Stimulated activated CD8-positive, alpha-beta memory T cell treated with anti-CD3 and anti-CD28 coated beads, Interleukin-2, amount 100 ng/mL, for 48 hours (primary cell): Measurements from ENCODE around the gene RNU5B-1.

Source experiments
- DNase-seq, 2 donors: peaks; one replicate each; pipeline ENCODE4 v3.0.0-alpha.2; 2020; ENCODE audit warnings: low read depth in 2 of 2

The RNU5B-1 gene

DNA sequence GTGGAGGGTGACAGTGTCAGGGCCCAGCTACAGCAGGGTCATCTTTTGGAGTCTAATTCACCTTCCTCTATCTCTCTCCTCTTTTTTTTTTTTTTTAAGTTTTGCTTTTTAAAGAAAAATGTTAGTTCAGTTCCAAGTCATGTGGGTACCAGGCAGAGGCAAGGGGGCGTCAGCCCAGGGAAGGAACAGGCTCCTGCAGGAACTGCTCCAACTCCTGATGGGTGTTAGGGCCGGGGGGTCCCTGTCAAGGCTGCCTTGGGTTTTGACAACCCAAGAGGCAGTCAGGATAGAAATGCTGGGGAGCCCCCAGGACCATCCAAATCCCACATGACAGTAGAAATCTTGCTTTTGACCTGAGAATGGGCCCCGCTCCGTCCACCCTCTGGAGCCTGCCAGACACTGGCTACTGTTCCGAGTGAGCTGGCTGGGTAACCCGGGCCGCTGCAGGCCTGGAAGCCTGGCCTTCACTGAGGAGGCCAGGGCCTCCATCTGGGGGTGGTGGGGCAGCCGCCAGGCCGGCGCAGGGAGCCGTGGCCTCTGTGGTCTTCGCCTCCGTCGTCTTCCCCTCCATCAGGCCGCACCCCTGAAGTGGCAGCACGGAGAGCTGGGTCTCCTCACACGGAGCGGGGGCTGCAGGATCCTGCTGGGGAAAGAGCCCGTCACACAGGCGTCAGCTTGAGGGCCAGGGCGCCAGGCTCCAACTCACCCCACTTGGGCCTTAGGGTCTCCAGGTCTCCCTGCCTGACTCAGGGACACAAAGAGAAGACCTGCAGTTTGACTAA lies 24.2 kb downstream of the RNU5B-1 start:
- DNase-seq = no peak

DNA sequence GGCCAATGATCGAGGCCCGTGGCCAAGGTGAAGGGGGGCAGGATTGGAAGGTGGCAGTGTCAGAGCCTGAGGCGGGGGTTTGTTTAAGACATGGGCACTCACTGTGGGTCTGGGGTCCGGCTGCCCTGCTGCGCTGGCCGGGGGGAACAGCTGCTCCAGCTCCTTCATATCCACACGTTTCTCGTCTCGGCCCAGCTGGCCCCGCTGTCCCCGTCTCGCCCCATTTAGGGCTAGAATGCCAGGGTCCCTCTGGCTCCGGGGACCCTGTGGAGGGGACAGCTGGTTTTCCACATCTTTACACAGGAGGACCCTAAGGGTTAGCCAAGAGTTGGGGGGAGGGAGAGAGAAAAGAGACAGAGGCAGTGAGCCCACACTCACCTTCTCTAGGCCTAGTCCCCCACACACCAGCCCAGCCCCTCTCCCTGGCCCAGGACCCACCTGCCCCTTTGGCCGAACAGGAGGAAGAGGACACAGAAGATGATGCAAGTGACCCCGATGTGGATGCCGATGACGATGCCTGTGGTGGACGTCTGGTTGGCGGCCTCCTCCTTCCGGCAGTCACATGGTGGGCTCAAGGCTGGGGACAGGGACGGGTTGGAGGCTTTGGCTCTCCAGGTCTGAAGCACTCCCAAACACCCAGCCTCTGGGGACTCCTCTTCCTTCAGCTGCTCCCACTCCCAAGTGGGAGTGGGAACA lies 25.0 kb downstream of the RNU5B-1 start:
- no peak for DNase-seq

DNA sequence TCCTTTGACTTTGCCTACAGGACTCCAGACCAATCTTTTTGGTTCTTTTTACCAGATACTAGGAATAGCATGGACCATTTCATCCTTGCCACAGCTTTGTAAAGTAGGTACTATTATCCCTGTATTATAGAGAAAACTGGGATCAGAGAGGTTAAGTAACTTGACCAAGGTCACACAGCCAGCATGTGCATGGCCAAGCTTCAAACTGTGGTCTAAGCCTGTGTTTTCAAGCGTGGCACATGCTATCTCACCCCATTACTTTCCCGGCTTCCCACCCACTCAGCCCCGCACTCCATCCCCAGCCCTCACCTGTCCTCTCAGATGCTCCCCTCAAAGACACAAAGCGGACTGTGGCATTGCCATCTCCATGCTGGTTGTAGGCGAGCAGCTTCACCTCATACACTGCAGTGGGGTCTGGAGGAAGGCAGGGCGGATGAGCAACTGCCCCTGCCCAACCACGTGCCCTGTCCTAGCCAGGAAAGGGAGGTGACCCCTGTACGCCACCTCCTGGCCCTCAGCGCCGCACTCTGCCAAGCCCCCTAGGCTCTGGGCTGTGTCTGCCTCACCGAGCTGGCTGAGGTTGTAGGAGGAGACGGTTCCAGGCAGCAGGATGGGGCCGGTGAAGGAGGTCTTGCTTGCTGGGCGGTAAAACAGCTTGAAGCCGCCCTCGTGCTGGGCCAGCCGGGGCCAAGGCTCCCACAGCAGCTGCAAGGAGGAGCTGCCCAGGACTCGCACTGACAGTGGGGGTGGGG lies 25.7 kb downstream of the RNU5B-1 start:
- DNase-seq = no peak

DNA sequence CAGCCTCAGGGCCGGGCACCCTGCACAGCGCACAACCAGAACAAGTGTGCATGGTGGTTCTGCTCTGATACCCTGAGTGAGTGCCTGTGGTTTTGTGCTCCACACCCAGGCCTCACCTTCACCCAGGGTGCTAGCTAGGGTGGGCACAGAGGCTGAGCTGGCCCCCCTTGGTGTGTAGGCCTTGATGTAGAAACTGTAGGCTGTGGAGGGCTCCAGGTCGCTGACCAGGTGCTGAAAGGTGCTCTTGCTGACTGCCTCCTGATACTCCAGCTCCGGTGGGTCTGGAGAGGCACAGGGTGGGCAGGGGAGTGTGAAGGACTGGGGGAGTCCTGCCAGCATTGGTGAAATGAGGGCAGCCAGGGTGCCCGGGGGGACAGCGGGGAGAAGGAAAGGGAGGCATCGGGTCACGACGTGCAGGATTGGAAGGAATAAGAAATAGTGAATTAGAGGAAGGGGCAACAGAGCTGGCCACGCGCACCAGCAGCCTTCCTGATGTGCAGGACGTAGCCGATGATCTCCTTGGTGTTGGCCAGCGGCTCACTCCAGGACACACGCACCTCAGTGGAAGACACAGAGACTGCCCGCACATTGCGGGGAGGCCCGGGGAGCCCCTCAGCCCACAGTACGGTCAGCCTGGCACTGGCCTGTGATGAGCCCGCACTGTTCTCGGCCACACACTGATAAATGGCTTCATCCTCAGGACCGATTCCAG lies 26.6 kb downstream of the RNU5B-1 start:
- no peak for DNase-seq

DNA sequence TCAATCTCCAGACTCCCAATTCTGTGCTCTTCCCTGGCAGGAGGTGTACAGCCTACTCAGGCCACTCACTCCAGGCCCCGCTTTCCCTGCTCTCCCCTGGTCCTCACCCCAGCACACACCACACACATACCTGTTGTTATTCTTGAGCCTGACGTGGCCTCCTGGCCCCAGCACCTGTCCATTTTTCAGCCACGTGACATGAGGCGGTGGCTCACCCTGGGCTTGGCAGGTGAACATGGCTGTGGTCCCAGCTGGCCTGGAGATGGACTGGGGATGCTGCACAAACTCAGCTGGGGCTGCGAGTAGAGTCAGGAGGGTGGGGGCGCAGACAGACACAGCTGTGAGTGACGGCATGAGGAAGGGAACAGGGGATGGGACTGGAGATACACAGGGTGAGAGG lies 27.3 kb downstream of the RNU5B-1 start:
- DNase-seq = no peak

DNA sequence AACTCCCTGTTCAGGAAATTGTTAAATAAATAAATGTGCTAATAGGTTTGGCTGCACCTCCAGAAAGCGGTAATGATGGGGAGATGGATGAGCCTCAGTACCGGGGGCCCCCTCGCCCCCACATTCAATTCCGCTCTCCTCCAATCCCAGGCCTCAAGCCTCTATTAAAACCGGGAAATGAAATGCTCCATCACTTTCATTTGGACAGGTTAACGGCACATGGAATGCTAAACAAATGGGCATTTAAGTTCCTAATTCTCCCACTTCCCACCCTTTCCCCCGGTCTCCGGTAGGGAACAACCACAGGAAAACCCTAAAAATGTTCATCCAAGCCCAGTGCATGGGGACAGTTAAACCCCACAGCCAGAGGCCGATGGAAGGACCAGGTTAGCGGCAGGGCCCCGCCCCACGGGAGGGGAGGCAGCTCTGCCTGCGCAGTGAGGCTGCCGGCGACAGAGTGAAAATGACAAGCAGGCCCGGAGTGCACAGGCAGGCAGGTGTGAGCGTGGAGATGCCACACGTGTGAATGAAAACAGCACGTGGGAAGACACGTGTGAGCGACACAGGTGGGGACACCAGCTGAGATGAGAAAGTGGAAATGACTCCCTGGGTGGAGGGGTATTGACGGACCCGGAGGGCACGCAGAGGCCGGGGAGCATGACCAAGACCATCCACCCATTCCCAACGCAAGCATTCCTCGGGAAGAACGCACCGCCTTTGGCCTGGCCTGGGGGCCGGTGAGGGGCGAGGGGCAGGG lies 28.1 kb downstream of the RNU5B-1 start:
- no peak for DNase-seq

DNA sequence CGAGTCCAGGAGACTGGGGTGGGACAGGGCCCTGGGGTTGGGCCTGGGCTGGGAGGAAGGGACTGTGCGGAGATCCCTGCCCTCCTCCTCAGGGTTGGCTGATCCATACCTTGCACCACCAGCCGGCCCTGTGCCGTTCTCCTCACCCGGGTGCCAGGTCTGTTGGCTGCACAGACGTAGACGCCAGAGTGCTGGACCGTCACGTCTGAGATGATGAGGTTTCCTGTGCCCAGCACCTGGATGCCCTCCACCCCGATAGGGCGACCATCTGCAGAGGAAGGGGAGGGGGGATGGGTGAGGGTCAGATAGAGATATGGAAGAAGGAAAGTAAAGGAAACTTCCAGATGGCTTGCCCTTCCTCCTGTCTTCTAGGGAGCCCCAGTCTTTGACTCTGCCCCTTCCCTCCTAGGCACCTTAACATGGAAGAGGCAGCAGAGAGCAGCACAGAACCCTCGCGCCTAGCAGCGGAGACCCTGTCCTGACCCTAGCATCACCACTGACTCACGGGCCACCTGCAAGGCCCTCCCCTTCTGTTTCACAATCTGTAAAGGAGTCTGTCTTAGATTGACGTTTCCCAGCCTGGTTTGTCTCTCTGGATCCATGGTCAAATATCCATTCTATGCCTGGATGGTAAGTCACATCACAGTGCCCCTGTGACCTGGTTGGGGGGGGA lies 28.8 kb downstream of the RNU5B-1 start:
- DNase-seq = no peak

DNA sequence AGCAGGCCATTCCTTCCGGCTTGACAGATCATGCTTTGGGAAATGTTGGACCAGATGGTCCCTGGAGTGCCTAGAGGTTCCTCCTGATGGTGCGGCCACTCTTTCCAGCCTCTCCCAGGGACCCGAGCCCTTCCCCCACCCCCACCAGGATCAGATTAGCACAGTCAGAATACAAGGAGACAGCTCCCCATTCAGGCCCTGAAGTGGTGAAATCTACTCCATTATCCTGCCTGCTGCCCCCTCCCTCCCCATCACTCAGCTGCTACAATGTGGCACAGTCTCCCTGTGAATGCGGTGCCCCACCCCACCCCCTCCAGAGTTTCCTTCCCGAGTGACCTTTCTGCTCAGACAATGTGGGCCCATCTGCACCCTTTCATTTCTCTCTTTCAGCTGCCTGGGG lies 29.4 kb downstream of the RNU5B-1 start:
- no peak for DNase-seq

DNA sequence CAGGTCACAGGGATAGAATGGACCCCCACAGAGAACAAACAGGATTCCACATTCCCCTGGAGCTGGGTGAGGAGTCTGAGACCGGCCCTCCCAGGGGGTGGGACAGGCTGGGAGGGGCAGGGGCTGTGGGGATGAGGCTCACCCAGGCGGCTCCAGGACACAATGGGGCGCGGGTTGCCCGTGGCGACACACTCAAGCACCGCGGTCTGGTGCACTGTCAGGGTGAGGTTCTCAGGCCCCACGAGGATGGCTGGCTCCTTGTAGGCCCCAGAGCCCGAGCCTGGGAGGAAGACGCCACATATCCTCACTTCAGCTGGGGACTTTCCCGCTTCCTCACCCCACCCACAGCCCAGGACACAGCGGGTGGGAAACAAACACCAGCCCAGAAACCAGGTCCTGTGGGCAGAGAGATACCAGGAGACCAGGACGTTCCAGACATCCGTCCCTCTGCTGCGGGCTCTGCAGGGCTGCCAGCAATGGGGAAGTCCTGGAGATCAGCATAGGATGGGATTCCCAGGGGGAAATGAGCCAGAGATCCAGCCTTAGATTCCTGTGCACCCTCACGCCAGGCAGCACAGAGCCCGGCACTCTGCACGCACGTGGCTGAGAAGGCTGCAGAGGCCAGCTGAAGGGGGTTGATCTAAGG lies 30.2 kb downstream of the RNU5B-1 start:
- no peak for DNase-seq

DNA sequence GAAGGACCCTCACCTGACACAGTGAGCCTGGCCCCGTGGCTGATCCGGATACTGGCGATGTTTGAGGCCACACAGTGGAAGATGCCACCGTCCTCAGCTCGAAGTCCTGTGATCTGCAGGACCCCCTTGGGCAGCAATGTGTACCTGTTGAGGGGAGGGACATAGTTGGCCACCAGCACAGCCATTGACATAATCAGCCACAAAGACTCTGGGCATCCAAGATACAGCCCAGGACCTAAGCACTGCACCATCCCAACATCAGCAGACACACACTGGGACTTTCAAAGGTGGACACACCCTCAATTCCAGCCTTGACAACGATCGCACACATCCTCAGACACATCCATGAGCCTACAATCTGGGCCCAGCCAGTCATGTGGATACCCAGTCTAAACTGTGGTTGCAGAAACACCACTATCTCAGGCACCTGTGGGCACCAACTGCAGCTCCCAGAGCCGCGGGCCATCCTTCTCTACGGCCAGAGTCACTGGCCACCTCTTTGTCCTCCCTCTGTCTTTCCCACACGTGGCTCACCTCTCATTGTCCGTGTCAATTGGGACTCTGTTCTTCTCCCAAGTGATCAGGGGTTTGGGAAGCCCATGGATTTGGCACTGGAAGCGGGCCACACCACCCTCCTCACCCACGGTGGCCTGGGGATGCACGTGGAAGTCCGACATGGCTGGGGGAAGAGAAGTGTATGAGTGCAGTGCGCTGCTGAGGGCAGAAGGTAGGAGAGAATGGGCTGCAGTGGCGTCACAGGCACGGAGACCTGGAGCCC lies 31.0 kb downstream of the RNU5B-1 start:
- DNase-seq = no peak

DNA sequence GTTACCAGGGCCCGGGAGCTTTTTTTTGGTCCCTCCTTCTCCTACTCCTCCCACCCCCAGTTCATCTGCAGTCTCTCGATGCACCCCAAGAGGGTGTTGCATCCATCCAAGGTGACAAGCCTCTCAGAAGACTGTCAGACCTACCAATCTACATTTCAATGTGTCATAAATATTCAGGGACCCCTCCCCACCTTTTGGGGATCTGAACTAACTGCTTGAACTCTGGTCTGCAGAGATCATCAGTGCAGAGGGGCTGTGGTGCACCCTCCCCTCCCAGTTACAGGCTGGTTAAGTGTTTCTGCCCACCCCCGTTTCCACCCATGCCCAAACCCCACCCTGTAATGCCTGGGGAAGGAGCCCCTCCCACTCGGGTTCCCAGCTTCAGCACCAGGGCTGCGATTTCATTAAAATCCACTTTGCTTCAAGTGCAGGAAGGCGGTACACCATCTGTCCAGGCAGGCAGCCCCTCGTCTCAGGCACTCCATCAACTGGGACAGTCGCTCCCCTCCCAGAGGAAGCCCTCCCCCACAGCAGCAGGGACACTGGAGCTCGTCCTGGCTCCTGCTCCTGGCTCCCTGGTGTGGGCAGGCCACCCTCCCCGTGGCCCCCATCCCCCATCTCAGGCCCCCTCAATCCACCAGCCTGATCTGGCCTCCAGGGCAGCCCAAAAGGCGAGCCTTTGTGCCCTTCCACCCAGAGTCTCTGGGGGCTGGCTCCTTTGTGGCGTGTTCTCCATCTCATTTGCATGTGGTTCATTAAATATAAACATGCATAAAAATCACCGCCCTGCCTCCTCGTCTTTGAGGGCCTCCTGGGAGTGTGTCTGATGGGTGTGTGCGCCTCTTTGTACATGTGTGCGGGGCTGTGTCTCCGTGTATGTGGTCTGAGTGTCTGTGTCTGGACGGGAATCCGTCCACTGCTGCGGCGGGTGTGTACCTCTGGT lies 32.3 kb downstream of the RNU5B-1 start:
- no peak for DNase-seq

DNA sequence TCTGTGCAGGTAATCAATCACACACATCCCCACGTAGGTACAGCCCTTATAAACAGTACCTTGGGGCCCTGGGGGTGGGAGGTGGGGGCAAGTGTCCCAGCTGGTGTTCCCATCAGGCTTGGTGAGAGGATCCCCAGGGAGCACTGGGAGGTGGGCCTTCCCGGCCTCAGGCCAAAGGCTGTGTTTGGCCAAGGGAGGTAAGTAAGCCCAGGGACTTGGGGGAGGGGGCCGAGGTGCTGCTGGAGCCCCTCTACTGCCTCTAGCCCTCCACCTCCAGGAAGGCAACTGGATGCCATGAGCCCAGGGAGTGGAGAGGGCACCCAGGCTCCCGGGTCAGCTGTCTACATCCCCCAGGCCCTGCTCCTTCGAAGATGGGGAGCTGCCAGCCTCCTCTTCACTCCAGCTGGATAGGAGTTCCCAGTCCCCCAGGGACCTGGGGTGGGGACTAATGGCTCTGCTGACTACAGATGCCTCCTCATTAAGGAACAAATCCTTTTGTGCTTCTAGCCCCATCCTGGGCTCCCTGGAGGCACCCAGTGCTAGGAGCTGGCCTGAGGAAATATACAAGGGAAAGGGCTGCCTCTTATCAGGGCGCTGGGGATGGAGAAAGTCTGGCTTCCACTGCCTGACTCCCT lies 33.1 kb downstream of the RNU5B-1 start:
- no peak for DNase-seq

DNA sequence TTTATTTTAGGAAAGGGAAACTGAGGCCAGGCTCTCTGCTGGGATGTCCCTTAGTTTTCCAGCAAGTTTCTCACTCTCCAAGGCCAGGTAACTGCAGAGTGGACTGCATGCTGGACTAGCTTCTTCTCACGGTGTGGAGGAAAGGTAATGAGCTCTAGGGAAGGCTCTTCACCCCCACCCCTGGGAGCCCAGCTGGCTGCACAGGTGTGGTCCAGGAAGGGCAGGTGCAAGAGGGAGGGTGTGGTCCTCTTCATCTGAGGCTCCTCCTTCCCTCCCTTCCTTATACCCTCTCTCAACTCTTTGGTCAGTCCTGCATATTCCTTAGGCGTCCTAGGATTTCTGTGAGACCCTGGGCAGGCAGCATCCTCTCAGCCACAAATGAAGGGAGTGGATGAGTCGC lies 33.9 kb downstream of the RNU5B-1 start:
- no peak for DNase-seq

DNA sequence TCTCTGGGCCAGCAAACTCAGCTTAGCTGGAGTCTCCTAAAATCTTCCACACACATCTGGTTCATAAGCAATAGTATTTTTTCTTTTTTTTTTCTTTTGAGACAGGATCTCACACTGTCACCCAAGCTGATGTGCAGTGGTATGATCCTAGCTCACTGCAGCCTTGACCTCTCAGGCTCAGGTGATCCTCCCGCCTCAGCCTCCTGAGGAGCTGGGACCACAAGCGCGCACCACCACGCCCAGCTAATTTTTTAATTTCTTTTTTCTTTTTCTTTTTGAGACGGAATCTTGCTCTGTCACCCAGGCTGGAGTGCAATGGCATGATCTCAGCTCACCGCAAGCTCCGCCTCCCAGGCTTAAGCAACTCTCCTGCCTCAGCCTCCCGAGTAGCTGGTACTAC lies 34.3 kb downstream of the RNU5B-1 start:
- DNase-seq = no peak

DNA sequence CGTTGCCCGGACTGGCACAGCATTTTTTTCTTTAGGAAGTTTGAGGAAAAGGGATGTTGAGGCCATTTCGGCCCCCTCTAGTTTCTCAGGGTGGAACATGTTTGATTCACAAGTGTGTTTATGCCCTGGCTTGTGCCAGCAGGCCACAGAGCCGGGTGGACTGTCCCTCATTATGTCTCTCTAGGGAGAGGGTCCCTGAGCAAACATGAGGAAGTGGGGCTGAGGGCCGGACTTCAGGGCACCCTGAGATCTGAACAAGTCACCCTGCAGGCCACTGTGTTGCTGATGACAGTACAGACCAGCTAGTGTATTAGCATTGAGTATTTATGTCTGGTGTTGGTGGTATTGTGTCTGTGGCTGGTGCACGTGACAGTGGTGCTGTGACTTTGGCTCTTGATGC lies 34.9 kb downstream of the RNU5B-1 start:
- DNase-seq = no peak

DNA sequence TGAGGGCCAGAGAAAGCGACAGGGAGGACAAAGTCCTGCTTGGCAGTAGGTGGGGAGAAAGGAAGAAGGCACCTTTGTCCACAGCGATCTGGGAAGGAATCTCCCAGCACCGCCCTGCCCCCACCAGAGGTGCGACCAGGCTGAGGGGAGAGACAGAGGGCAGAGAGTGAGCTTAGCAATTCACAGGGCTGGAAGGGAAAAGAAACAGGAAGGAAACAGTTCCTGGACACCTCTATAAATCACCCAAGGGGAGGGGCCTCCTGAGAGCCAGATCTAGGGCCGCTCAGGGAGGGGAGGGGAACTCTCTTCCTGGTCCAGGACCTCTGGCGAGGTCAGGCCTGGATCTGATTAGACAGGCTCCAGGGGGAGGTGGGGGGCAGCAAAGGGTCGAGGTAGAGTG lies 35.4 kb downstream of the RNU5B-1 start:
- no peak for DNase-seq

DNA sequence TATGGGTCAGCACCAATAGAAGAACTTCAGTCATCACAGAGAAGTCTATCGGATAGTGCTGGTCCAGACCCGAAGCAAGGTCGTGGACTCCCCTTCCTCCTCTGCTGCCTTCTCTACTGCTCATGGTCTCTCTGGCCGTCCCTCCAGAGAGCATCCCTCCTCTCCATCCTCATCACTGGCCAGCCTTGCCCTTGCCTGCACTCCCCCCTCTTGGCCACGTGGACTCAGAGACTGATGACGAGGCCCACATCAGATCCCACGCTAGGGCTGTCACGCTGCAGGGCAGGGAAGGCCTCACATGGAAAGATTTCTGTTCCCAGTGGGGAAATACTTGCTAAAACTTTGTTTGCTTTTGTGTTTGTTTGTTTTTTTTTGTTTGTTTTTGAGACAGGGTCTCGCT lies 38.0 kb downstream of the RNU5B-1 start:
- no peak for DNase-seq
